ENCODE measurements around the gene BCAS1. TPM values are rescaled to one million over a fixed set of nuclear protein-coding genes. Genes with fewer than 3 reads are reported as not detected.

Gene BCAS1
- polyA plus RNA-seq, 4 donors, result 0.66 to 6.2 (median 4.4) TPM

GRCh38 chr20:54103067-54103761 lies 32.8 kb upstream of the BCAS1 start:
- DNase-seq (ENCODE audit: low read depth in 4 of 4, low spot score in 3 of 4), result peak in 1 of 4 donors; percentile 30

- DNase-seq (ENCODE audit: low read depth in 4 of 4, low spot score in 3 of 4), result no peak
These were observed 32.1 kb upstream of the BCAS1 start for GRCh38 chr20:54102543-54102942.

GRCh38 chr20:54100563-54100962 lies 30.2 kb upstream of the BCAS1 start:
- no peak for DNase-seq (ENCODE audit: low read depth in 4 of 4, low spot score in 3 of 4)

- no peak for DNase-seq (ENCODE audit: low read depth in 4 of 4, low spot score in 3 of 4)
These were observed 29.5 kb upstream of the BCAS1 start for GRCh38 chr20:54099894-54100293.

- DNase-seq (ENCODE audit: low read depth in 4 of 4, low spot score in 3 of 4), result no peak
These were observed 27.7 kb upstream of the BCAS1 start for GRCh38 chr20:54098047-54098446.

- DNase-seq (ENCODE audit: low read depth in 4 of 4, low spot score in 3 of 4), result no peak
These were observed 26.8 kb upstream of the BCAS1 start for GRCh38 chr20:54097236-54097529.

GRCh38 chr20:54095824-54096223 lies 25.4 kb upstream of the BCAS1 start:
- no peak for DNase-seq (ENCODE audit: low read depth in 4 of 4, low spot score in 3 of 4)

- no peak for DNase-seq (ENCODE audit: low read depth in 4 of 4, low spot score in 3 of 4)
These were observed 23.8 kb upstream of the BCAS1 start for GRCh38 chr20:54094268-54094580.

- no peak for DNase-seq (ENCODE audit: low read depth in 4 of 4, low spot score in 3 of 4)
These were observed 23.3 kb upstream of the BCAS1 start for GRCh38 chr20:54093423-54094267.

GRCh38 chr20:54092021-54092420 lies 21.6 kb upstream of the BCAS1 start:
- DNase-seq (ENCODE audit: low read depth in 4 of 4, low spot score in 3 of 4), result no peak

GRCh38 chr20:54091120-54091480 lies 20.7 kb upstream of the BCAS1 start:
- DNase-seq (ENCODE audit: low read depth in 4 of 4, low spot score in 3 of 4), result no peak

- no peak for DNase-seq (ENCODE audit: low read depth in 4 of 4, low spot score in 3 of 4)
These were observed 20.1 kb upstream of the BCAS1 start for GRCh38 chr20:54090230-54091119.

- no peak for DNase-seq (ENCODE audit: low read depth in 4 of 4, low spot score in 3 of 4)
These were observed 18.0 kb upstream of the BCAS1 start for GRCh38 chr20:54088430-54088829.

- no peak for DNase-seq (ENCODE audit: low read depth in 4 of 4, low spot score in 3 of 4)
These were observed 16.2 kb upstream of the BCAS1 start for GRCh38 chr20:54086507-54087039.

- DNase-seq (ENCODE audit: low read depth in 4 of 4, low spot score in 3 of 4), result no peak
These were observed 15.5 kb upstream of the BCAS1 start for GRCh38 chr20:54085910-54086309.

- no peak for DNase-seq (ENCODE audit: low read depth in 4 of 4, low spot score in 3 of 4)
These were observed 15.0 kb upstream of the BCAS1 start for GRCh38 chr20:54085425-54085824.

GRCh38 chr20:54084727-54085388 lies 14.5 kb upstream of the BCAS1 start:
- DNase-seq (ENCODE audit: low read depth in 4 of 4, low spot score in 3 of 4), result no peak

- no peak for DNase-seq (ENCODE audit: low read depth in 4 of 4, low spot score in 3 of 4)
These were observed 13.8 kb upstream of the BCAS1 start for GRCh38 chr20:54084193-54084592.

GRCh38 chr20:54083459-54083858 lies 13.1 kb upstream of the BCAS1 start:
- no peak for DNase-seq (ENCODE audit: low read depth in 4 of 4, low spot score in 3 of 4)

- DNase-seq (ENCODE audit: low read depth in 4 of 4, low spot score in 3 of 4), result no peak
These were observed 11.7 kb upstream of the BCAS1 start for GRCh38 chr20:54082100-54082499.

GRCh38 chr20:54079652-54080051 lies 9.3 kb upstream of the BCAS1 start:
- DNase-seq (ENCODE audit: low read depth in 4 of 4, low spot score in 3 of 4), result no peak

All from left renal pelvis (tissue), 4 donors.